Common myeloid progenitor, CD34-positive (primary cell): ENCODE results near the gene SHROOM1.
"Not testable (repeated sequence)": the region's sequence is repeated elsewhere in the genome, so short reads cannot be mapped to it uniquely, and the experiment has no call there.

Experiments
- CTCF ChIA-PET: fragments of 350-600 bp; sonication (Branson Sonifier 250); formaldehyde crosslinking; loops from one replicate; lab custom pipeline; 2021; ENCODE audit warnings: antibody characterized with exemption; lab: Charles Lee
- POLR2A ChIA-PET: fragments of 350-600 bp; sonication (Branson Sonifier 250); formaldehyde crosslinking; loops from one replicate; lab custom pipeline; 2021; ENCODE audit warnings: antibody characterized with exemption; lab: Charles Lee
- DNase-seq, 3 donors: peaks; one replicate each; pipeline versions ENCODE4 v3.0.0 to v3.0.0-alpha.2; 2013
- H3K27ac ChIP-seq, 2 experiments: 1 replicate in 1 of 2; 2 replicates in 1 of 2; pipeline ENCODE4 v1.7.0; 2013; ENCODE audit warnings: inconsistent platforms in 2 of 2, low read length in 2 of 2, mild to moderate bottlenecking in 2 of 2, low read depth in 1 of 2, moderate library complexity in 1 of 2; ENCODE audit not compliant: severe bottlenecking in 2 of 2, insufficient read depth in 1 of 2, poor library complexity in 1 of 2
- H3K27me3 ChIP-seq, 5 experiments: replicated peaks in 2 of 5; 1 replicate in 3 of 5; 2 replicates in 2 of 5; pipeline versions ENCODE4 v1.6.1 to v1.7.0; 2013; ENCODE audit warnings: low read length in 4 of 5, mild to moderate bottlenecking in 2 of 5, moderate library complexity in 2 of 5, inconsistent platforms in 1 of 5; ENCODE audit not compliant: insufficient read depth in 5 of 5, control insufficient read depth in 4 of 5
- H3K36me3 ChIP-seq, 4 experiments: 1 replicate in 2 of 4; 2 replicates in 2 of 4; pipeline versions ENCODE4 v1.6.1 to v1.7.0; 2013; ENCODE audit warnings: low read length in 3 of 4, control low read depth in 1 of 4, mild to moderate bottlenecking in 1 of 4; ENCODE audit not compliant: control insufficient read depth in 4 of 4, insufficient read depth in 4 of 4
- H3K4me1 ChIP-seq, 4 experiments: 1 replicate in 3 of 4; 2 replicates in 1 of 4; pipeline versions ENCODE4 v1.6.1 to v1.7.1; 2013; ENCODE audit warnings: low read length in 3 of 4, mild to moderate bottlenecking in 3 of 4, control low read depth in 1 of 4, inconsistent platforms in 1 of 4, moderate library complexity in 1 of 4; ENCODE audit not compliant: control insufficient read depth in 4 of 4, insufficient read depth in 4 of 4; ENCODE audit errors: control extremely low read depth in 1 of 4
- H3K4me3 ChIP-seq, 7 experiments: 1 replicate in 4 of 7; 2 replicates in 3 of 7; pipeline versions ENCODE4 v1.5.1 to v1.7.0; 2013; ENCODE audit warnings: mild to moderate bottlenecking in 7 of 7, low read length in 6 of 7, moderate library complexity in 6 of 7, inconsistent platforms in 2 of 7, low read depth in 2 of 7, control low read depth in 1 of 7; ENCODE audit not compliant: insufficient read depth in 4 of 7, control insufficient read depth in 1 of 7; ENCODE audit errors: extremely low read depth in 1 of 7
- H3K9me3 ChIP-seq, 5 experiments: 1 replicate in 4 of 5; 2 replicates in 1 of 5; pipeline versions ENCODE4 v1.6.1 to v1.7.1; 2013; ENCODE audit warnings: low read length in 4 of 5, mild to moderate bottlenecking in 2 of 5, inconsistent platforms in 1 of 5, low read depth in 1 of 5, moderate library complexity in 1 of 5; ENCODE audit not compliant: control insufficient read depth in 4 of 5, insufficient read depth in 2 of 5; ENCODE audit errors: control extremely low read depth in 1 of 5
- WGBS: methylation state at CpG from one replicate; pipeline ENCODE4 v1.1.5; 2013; ENCODE audit not compliant: insufficient coverage; 5-methylcytosine and 5-hydroxymethylcytosine counted together

The SHROOM1 gene

DNA sequence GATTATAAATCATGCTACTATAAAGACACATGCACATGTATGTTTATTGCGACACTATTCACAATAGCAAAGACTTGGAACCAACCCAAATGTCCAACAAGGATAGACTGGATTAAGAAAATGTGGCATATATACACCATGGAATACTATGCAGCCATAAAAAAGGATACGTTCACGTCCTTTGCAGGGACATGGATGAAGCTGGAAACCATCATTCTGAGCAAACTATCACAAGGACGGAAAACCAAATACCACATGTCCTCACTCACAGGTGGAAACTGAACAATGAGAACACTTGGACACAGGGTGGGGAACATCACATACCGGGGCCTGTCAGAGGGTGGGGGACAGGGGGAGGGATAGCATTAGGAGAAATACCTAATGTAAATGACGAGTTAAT, 24.6 kb downstream of the SHROOM1 start:
- POLR2A ChIA-PET, DNase-seq, H3K4me1 ChIP-seq, H3K9me3 ChIP-seq, H3K4me3 ChIP-seq, H3K36me3 ChIP-seq, H3K27ac ChIP-seq: not testable (repeated sequence)
- CTCF ChIA-PET = interaction anchor here (0.8 to 1.8 kb wide), 2 partner anchors 17 to 28 kb away, joined by 3 to 7 read pairs; no protein-coding TSS in a partner anchor
- WGBS = no CpG with 5 or more reads among the region's 6 CpGs
- H3K27me3 ChIP-seq = peaks cover 0 to 25% (median 7%) of the 10 kb centered on the region in 5 experiments

DNA sequence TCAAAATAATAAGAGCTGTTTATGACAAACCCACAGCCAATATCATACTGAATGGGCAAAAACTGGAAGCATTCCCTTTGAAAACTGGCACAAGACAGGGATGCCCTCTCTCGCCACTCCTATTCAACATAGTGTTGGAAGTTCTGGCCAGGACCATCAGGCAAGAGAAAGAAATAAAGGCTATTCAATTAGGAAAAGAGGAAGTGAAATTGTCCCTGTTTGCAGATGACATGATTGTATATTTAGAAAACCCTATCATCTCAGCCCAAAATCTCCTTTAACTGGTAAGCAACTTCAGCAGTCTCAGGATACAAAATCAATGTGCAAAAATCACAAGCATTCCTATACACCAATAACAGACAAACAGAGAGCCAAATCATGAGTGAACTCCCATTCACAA, 26.2 kb downstream of the SHROOM1 start:
- DNase-seq, CTCF ChIA-PET, H3K27ac ChIP-seq, H3K4me1 ChIP-seq, H3K4me3 ChIP-seq, POLR2A ChIA-PET, H3K9me3 ChIP-seq, H3K36me3 ChIP-seq: not testable (repeated sequence)
- no CpG with 5 or more reads among the region's 1 CpG for WGBS
- H3K27me3 ChIP-seq = peaks cover 0 to 13% (median 7%) of the 10 kb centered on the region in 5 experiments

DNA sequence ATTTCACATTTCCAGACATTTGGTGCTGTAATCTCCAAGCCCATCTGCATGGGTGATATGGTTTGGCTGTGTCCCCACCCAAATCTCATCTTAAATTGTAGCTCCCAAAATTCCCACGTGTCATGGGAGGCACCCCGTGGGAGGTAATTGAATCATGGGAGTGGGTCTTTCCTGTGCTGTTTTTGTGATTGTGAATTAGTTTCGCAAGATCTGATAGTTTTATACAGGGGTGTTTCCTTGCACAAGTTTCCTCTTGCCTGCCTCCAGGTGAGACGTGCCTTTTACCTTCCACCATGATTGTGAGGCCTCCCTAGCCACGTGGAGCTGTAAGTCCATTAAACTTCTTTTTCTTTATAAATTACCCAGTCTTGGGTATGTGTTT, 27.8 kb downstream of the SHROOM1 start:
- H3K36me3 ChIP-seq, DNase-seq, H3K27me3 ChIP-seq, H3K27ac ChIP-seq, H3K4me1 ChIP-seq, POLR2A ChIA-PET, H3K4me3 ChIP-seq, H3K9me3 ChIP-seq: not testable (repeated sequence)
- no CpG with 5 or more reads among the region's 5 CpGs for WGBS
- CTCF ChIA-PET = interaction anchor here (1.6 to 2.2 kb wide), 3 partner anchors 10 to 48 kb away, joined by 5 to 8 read pairs (median 5); no protein-coding TSS in a partner anchor

DNA sequence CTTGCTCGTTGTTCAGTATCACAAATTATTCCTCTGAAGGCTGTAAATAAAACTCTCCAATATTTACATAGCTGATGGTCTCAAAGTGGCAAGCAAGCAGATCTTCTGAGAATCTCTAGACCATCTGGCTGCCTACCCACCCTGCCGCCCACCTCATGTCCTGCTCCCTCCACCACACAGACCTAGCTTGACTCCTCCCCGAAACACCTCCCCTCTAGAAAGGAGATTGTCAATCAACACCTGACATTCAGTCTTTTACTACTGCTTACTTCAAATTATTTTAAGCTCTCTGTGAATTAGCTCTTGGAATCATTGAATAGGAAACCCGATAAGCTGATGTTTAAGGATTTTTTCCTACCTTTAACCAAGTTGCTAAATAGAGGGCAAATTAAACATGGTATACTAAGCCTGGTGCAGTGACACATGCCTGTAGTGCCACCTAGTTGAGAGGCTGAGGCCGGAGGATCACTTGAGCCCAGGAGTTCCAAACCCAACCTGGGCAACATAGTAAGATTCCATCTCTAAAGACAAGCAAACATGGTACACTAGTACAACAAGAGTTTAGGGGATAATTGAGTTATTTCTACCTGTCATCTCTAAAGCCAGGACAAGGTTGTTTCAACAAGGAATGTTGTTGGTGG, 28.3 kb downstream of the SHROOM1 start:
- Histone ChIP-seq H3K36me3 (no peaks in the 10 kb centered on the region), H3K27ac (no peak overlapping the region), H3K4me3 (no peak overlapping the region), H3K4me1 (peaks cover 0 to 3% (median 1%) of the 10 kb centered on the region in 4 experiments), H3K27me3 (peaks cover 0 to 10% (median 2%) of the 10 kb centered on the region in 5 experiments), H3K9me3 (no peaks in the 10 kb centered on the region)
- CTCF ChIA-PET = interaction anchor here (0.6 to 2.2 kb wide), 5 partner anchors 10 to 1475 kb away, joined by 3 to 8 read pairs (median 5); no protein-coding TSS in a partner anchor
- no peak for DNase-seq
- POLR2A ChIA-PET = no interaction called here
- 91% methylated on average over 4 of the region's 5 CpGs for WGBS

DNA sequence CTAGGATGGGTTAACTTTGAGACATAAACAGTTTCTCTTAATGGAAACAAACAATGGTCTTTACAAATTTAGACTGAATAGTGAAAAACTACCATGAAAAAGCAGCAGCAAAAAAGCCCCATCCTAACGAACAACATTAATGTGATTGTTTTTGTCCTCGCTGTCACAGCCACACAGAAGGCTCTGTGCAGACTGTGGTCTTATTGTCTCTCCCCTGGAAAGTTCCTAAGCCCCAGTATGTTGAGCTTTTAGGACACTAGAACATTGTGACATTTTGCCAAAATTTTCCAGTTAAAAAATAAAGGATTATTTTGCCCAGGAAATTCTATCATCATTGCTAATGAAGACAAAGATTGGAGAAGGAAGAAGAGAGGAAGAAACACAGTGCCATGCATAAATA, 29.9 kb downstream of the SHROOM1 start:
- CTCF ChIA-PET = interaction anchor here (0.6 to 2.2 kb wide), 6 partner anchors 9 to 684 kb away, joined by 3 to 8 read pairs (median 3); no protein-coding TSS in a partner anchor
- no peaks in the 10 kb centered on the region for H3K4me1 ChIP-seq
- no peaks in the 10 kb centered on the region for H3K9me3 ChIP-seq
- H3K27ac ChIP-seq = no peak overlapping the region
- H3K27me3 ChIP-seq = peaks cover 0 to 10% (median 0%) of the 10 kb centered on the region in 5 experiments
- no peaks in the 10 kb centered on the region for H3K36me3 ChIP-seq
- H3K4me3 ChIP-seq = no peak overlapping the region
- WGBS = 82% methylated on average over 2 of the region's 2 CpGs
- no peak for DNase-seq
- POLR2A ChIA-PET = no interaction called here

DNA sequence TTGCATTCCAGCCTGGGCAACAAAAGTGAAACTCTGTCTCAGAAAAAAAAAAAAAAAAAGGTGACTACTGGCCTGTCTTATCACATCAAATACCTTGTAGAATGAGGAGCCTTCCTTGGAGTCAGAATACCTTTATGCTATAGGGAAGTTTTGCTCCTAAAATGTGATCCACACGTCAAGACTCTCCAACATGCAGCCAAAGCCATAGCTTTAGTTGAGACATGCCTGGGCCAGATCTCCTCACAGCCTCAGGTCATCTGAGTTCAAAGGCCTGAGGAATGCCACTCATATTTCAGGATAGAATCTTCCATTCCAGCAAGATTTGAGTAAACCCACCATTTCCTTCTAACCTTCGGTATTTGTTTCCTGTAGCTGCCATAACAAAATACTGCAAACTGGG, 31.1 kb downstream of the SHROOM1 start:
- Histone ChIP-seq H3K4me1 (no peaks in the 10 kb centered on the region), H3K4me3 (no peak overlapping the region), H3K27me3 (peaks cover 0 to 10% (median 0%) of the 10 kb centered on the region in 5 experiments), H3K9me3 (no peaks in the 10 kb centered on the region), H3K27ac (no peak overlapping the region), H3K36me3 (no peaks in the 10 kb centered on the region)
- ChIA-PET CTCF (interaction anchor here (0.9 kb wide), 1 partner anchor 11 kb away, joined by 3 read pairs; no protein-coding TSS in a partner anchor), POLR2A (interaction anchor here (1.4 kb wide), 1 partner anchor 21 kb away, joined by 3 read pairs; no protein-coding TSS in a partner anchor)
- 75% methylated on average over 2 of the region's 2 CpGs for WGBS
- DNase-seq = no peak

DNA sequence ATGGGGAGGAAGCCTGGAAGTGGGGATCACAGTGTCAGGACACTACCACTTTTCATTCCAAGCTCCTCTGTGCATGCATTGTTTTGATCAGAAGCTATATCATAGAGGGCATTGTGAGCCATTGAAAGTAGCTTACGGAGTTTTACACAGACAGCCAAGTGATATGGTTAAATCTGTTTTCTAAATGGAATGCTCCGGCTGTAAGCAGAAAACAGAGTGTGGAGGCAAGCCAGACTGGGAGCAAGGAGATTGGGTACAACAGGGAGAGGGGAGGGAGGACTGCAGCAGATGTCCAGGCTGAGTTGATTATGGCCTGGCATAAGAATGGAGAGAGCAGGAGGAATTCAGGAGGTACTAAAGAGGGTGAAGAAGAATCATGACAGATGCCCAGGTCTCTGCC, 32.8 kb downstream of the SHROOM1 start:
- WGBS = 96% methylated on average over 2 of the region's 2 CpGs
- no peaks in the 10 kb centered on the region for H3K9me3 ChIP-seq
- POLR2A ChIA-PET = interaction anchor here (0.5 kb wide), 1 partner anchor 293 kb away, joined by 3 read pairs; no protein-coding TSS in a partner anchor
- CTCF ChIA-PET = interaction anchor here (0.9 to 1.4 kb wide), 7 partner anchors 8 to 43 kb away, joined by 3 to 7 read pairs (median 4); no protein-coding TSS in a partner anchor
- H3K27me3 ChIP-seq = peaks cover 0 to 10% (median 0%) of the 10 kb centered on the region in 5 experiments
- H3K27ac ChIP-seq = no peak overlapping the region
- no peak overlapping the region for H3K4me3 ChIP-seq
- H3K36me3 ChIP-seq = no peaks in the 10 kb centered on the region
- H3K4me1 ChIP-seq = no peaks in the 10 kb centered on the region
- DNase-seq = no peak
